SK-N-SH (cell line): Measurements from ENCODE around the gene SCN2A.

Experiments used
- EP300 ChIP-seq, 2 experiments: IDR thresholded peaks; 2 replicates each; pipeline versions ENCODE4 v1.4.0 to v1.6.1; 2012; ENCODE audit warnings: borderline replicate concordance in 1 of 2, low read depth in 1 of 2, low read length in 1 of 2
- POLR2AphosphoS5 ChIP-seq: IDR thresholded peaks from 2 replicates; pipeline ENCODE4 v1.6.1; 2012; ENCODE audit warnings: low read depth, low read length
- TEAD4 ChIP-seq: IDR thresholded peaks from 2 replicates; pipeline ENCODE4 v1.4.0; 2012; ENCODE audit warnings: mild to moderate bottlenecking, borderline replicate concordance; ENCODE audit not compliant: insufficient read depth
- TF ChIP-seq, protein P1 (sequence below): fragments of 200-600 bp; sonication (generic); IDR thresholded peaks from 2 replicates; pipeline ENCODE4 v1.6.1; 2017; ENCODE audit warnings: antibody characterized with exemption, mild to moderate bottlenecking, moderate library complexity
- TF ChIP-seq, protein P2 (sequence below): IDR thresholded peaks from 2 replicates; pipeline ENCODE4; 2012

DNA sequence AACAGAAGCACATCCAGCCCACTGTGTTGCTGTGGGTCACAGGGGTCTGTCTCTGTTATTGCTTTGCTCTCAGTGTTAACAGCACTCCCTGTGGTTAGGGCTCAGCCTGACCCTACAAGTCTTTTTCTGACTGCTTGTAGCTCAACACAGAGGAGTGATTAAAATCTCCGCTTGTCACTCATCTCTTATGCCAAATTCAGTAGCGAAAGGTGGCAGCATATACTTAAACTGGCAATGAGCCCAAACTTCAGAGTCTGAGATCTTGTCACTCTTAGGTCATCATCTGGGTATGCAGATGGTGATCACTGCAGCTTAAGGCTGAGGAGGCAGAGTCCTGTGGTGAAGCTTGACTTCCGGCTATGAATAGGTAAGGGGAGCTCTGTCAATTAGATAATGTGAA lies 167.0 kb downstream of the SCN2A start:
- TF ChIP-seq, protein P1, sequence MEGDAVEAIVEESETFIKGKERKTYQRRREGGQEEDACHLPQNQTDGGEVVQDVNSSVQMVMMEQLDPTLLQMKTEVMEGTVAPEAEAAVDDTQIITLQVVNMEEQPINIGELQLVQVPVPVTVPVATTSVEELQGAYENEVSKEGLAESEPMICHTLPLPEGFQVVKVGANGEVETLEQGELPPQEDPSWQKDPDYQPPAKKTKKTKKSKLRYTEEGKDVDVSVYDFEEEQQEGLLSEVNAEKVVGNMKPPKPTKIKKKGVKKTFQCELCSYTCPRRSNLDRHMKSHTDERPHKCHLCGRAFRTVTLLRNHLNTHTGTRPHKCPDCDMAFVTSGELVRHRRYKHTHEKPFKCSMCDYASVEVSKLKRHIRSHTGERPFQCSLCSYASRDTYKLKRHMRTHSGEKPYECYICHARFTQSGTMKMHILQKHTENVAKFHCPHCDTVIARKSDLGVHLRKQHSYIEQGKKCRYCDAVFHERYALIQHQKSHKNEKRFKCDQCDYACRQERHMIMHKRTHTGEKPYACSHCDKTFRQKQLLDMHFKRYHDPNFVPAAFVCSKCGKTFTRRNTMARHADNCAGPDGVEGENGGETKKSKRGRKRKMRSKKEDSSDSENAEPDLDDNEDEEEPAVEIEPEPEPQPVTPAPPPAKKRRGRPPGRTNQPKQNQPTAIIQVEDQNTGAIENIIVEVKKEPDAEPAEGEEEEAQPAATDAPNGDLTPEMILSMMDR = no peak
- TF ChIP-seq TEAD4 (no peak), EP300 (IDR thresholded peaks at IDR 0.05; ENCODE audit: borderline replicate concordance in 1 of 2, low read depth in 1 of 2, low read length in 1 of 2) (no peak; a peak in 1 of 4 replicates), POLR2AphosphoS5 (no peak)
- TF ChIP-seq, protein P2, sequence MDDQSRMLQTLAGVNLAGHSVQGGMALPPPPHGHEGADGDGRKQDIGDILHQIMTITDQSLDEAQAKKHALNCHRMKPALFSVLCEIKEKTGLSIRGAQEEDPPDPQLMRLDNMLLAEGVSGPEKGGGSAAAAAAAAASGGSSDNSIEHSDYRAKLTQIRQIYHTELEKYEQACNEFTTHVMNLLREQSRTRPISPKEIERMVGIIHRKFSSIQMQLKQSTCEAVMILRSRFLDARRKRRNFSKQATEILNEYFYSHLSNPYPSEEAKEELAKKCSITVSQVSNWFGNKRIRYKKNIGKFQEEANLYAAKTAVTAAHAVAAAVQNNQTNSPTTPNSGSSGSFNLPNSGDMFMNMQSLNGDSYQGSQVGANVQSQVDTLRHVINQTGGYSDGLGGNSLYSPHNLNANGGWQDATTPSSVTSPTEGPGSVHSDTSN = peak; percentile 65; the same call in 1 of the 2 replicates
